Keratinocyte (primary cell): ENCODE results near the gene C16orf95. TPM values are rescaled to one million over a fixed set of nuclear protein-coding genes. Genes with fewer than 3 reads are reported as not detected.

Source experiments
- DNase-seq: peaks from one replicate; pipeline ENCODE4 v3.0.0-alpha.2; 2011; ENCODE audit warnings: low read depth, missing footprints, low spot score
- FAIRE-seq: peaks from 2 replicates; lab custom pipeline; 2011; peaks lifted over from hg19 to GRCh38; lab: Jason Lieb, UNC
- H2AFZ ChIP-seq: 2 replicates; pipeline ENCODE4 v1.6.0; 2012; ENCODE audit warnings: low read length, control low read depth, inconsistent platforms; ENCODE audit not compliant: control insufficient read depth
- H3K27ac ChIP-seq: 2 replicates; pipeline ENCODE4 v1.5.1; 2011; ENCODE audit warnings: low read length; ENCODE audit not compliant: control insufficient read depth, insufficient read depth
- H3K27me3 ChIP-seq: 3 replicates; pipeline ENCODE4 v1.6.0; 2011; ENCODE audit warnings: low read length; ENCODE audit not compliant: control insufficient read depth, insufficient read depth; ENCODE audit errors: extremely low read depth
- H3K36me3 ChIP-seq, 2 experiments: 2 replicates in 1 of 2; 3 replicates in 1 of 2; pipeline ENCODE4 v1.5.1; 2011; ENCODE audit warnings: low read length in 2 of 2, mild to moderate bottlenecking in 1 of 2; ENCODE audit not compliant: control insufficient read depth in 2 of 2, insufficient read depth in 2 of 2; ENCODE audit errors: extremely low read depth in 1 of 2
- H3K4me1 ChIP-seq: 3 replicates; pipeline ENCODE4 v1.5.1; 2011; ENCODE audit warnings: low read length; ENCODE audit not compliant: control insufficient read depth, insufficient read depth; ENCODE audit errors: extremely low read depth
- H3K4me2 ChIP-seq: 3 replicates; pipeline ENCODE4 v1.6.0; 2011; ENCODE audit warnings: low read depth, low read length; ENCODE audit not compliant: control insufficient read depth, insufficient read depth; ENCODE audit errors: extremely low read depth
- H3K4me3 ChIP-seq, 3 experiments: fragments of 200-600 bp in 1 of 3; sonication (generic) in 1 of 3; 2 replicates in 2 of 3; 3 replicates in 1 of 3; pipeline ENCODE4 v1.5.1; 2011 to 2016; ENCODE audit warnings: low read length in 3 of 3, mild to moderate bottlenecking in 3 of 3, control low read depth in 2 of 3, inconsistent platforms in 1 of 3, low read depth in 1 of 3, mixed read lengths in 1 of 3, mixed run types in 1 of 3, moderate library complexity in 1 of 3; ENCODE audit not compliant: control insufficient read depth in 2 of 3, insufficient read depth in 2 of 3; ENCODE audit errors: extremely low read depth in 1 of 3
- H3K79me2 ChIP-seq: 2 replicates; pipeline ENCODE4 v1.6.0; 2012; ENCODE audit warnings: low read length; ENCODE audit not compliant: control insufficient read depth, insufficient read depth
- H3K9ac ChIP-seq: 3 replicates; pipeline ENCODE4 v1.6.0; 2011; ENCODE audit warnings: low read length; ENCODE audit not compliant: control insufficient read depth, insufficient read depth; ENCODE audit errors: extremely low read depth
- H3K9me1 ChIP-seq: 3 replicates; pipeline ENCODE4 v1.6.0; 2011; ENCODE audit warnings: low read length; ENCODE audit not compliant: control insufficient read depth, insufficient read depth; ENCODE audit errors: extremely low read depth
- H3K9me3 ChIP-seq: 2 replicates; pipeline ENCODE4 v1.5.1; 2012; ENCODE audit warnings: low read depth, low read length; ENCODE audit not compliant: control insufficient read depth
- H4K20me1 ChIP-seq: 3 replicates; pipeline ENCODE4 v1.6.0; 2011; ENCODE audit warnings: low read length; ENCODE audit not compliant: control insufficient read depth, insufficient read depth; ENCODE audit errors: extremely low read depth
- EZH2 ChIP-seq: IDR thresholded peaks from one replicate; pipeline ENCODE4 v1.6.1; 2012; ENCODE audit warnings: inconsistent platforms, mild to moderate bottlenecking, low read length, moderate library complexity
- dilution Hi-C: fragments of 300-500 bp; cut with MboI; formaldehyde crosslinking; loops from one replicate; pipeline ENCODE4 v1.7.0; 2020; ENCODE audit warnings: low sequenced_read_pairs; ENCODE audit not compliant: extremely low pct_ligation_motif_present
- polyA plus RNA-seq, 5 experiments: library from polyadenylated mRNA; depleted of rRNA in 3 of 5; stranded (reverse) in 3 of 5; stranded (forward) in 1 of 5; unstranded in 1 of 5; fragments of >200 nt; gene quantifications; 1 replicate in 1 of 5; 2 replicates in 3 of 5; 3 replicates in 1 of 5; pipeline versions ENCODE4 v1.2.1 to v1.2.3, GENCODE V29; 2011 to 2012; ENCODE audit warnings: missing spikeins in 2 of 5, low read depth in 1 of 5, low replicate concordance in 1 of 5
- TF ChIP-seq, protein P1 (sequence below), 3 experiments: IDR thresholded peaks in 1 of 3; conservative IDR thresholded peaks in 1 of 3; optimal IDR thresholded peaks in 1 of 3; 2 replicates in 2 of 3; 3 replicates in 1 of 3; pipeline versions ENCODE3 to v1.5.1; 2011; ENCODE audit warnings: low read length in 3 of 3, mild to moderate bottlenecking in 3 of 3, moderate library complexity in 2 of 3, control low read depth in 1 of 3, inconsistent platforms in 1 of 3; ENCODE audit not compliant: insufficient read depth in 2 of 3; ENCODE audit errors: extremely low read depth in 1 of 3

Gene C16orf95
- polyA plus RNA-seq, 1 donor (not counting 4 experiments of a cell fraction or from before 2014, with no cell fraction given) = 1.5 TPM

DNA sequence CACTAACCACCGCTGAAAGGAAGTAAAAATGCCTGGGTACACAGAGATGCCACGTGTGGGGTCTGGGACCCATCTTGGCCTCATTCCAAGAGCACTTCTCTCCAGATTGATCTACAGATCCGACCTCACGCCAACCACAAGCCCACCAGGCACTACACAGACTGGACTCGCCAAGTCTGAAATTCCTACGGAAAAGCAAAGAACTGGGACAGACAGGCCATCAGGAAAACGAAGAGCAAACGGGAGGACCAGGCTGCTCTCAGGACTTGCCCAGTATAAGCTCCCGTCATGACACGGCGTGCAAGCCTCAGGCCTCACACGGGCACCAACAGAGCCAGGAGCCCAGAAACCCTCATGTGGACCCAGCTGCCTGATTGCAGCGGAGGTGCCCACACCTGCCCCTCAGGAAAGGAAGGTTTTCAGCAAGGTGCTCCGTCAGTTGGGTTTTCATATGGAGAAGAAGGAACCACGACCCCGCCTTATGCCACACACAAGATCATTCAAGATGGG is 20.1 kb upstream of the C16orf95 start:
- H3K36me3 ChIP-seq = peaks cover 15 to 31% of the 10 kb centered on the region in 2 experiments
- no peak overlapping the region for H3K4me3 ChIP-seq
- H3K4me2 ChIP-seq = no peak overlapping the region
- no peak for FAIRE-seq
- no peak for DNase-seq
- dilution Hi-C loops = no loop called here
- H3K27ac ChIP-seq = no peak overlapping the region
- no peaks in the 10 kb centered on the region for H4K20me1 ChIP-seq
- no peaks in the 10 kb centered on the region for H3K9me1 ChIP-seq
- no peaks in the 10 kb centered on the region for H3K4me1 ChIP-seq
- no peaks in the 10 kb centered on the region for H3K9me3 ChIP-seq
- no peaks in the 10 kb centered on the region for H3K79me2 ChIP-seq
- no peak for TF ChIP-seq EZH2
- TF ChIP-seq, protein P1, sequence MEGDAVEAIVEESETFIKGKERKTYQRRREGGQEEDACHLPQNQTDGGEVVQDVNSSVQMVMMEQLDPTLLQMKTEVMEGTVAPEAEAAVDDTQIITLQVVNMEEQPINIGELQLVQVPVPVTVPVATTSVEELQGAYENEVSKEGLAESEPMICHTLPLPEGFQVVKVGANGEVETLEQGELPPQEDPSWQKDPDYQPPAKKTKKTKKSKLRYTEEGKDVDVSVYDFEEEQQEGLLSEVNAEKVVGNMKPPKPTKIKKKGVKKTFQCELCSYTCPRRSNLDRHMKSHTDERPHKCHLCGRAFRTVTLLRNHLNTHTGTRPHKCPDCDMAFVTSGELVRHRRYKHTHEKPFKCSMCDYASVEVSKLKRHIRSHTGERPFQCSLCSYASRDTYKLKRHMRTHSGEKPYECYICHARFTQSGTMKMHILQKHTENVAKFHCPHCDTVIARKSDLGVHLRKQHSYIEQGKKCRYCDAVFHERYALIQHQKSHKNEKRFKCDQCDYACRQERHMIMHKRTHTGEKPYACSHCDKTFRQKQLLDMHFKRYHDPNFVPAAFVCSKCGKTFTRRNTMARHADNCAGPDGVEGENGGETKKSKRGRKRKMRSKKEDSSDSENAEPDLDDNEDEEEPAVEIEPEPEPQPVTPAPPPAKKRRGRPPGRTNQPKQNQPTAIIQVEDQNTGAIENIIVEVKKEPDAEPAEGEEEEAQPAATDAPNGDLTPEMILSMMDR (optimal IDR thresholded peaks at IDR 0.05 in 1 of 3, IDR thresholded peaks at IDR 0.05 in 1 of 3, conservative IDR thresholded peaks at IDR 0.05 in 1 of 3; ENCODE audit: extremely low read depth in 1 of 3, insufficient read depth in 2 of 3, low read length in 3 of 3) = no peak
- H2AFZ ChIP-seq = no peak overlapping the region
- H3K9ac ChIP-seq = no peak overlapping the region
- no peaks in the 10 kb centered on the region for H3K27me3 ChIP-seq

DNA sequence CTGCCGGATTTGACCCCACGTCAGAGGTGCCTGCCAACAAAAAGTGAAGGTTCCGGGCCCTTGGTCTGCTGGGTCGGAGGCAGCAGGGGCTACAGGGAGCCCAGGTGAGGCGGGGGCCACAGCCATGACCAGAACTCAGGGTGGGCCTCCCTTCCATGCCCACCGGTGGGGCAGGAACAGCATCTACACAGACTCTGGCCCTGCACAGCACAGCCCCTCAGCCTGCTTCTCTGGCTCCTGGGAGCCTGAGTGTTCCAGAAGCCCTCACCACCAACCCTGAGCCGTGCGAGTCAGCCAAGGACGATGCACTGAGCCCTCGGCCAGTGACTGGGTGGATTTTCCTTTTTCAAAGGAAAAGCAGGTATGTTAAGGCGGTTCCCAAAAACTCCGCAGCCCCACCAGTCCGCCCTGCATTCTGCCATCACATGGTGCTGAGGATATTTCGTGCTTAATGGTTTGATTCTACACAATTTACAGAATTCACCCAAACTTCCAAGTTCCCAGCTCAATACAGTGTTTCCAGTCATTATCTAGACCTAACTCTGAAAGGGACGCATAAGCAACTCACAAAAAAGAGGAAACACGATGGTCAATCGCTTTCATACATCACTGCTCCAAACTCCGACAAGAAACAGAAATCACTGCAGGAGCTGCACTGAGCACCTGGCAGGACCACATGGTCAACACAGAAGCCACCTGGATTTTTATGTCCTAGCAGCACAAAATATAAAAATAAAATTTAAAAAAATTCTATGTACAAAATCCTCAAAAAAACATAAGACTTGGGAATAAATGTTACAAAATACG is 19.4 kb upstream of the C16orf95 start:
- Histone ChIP-seq H3K4me3 (no peak overlapping the region), H3K36me3 (peaks cover 18 to 29% of the 10 kb centered on the region in 2 experiments), H2AFZ (no peak overlapping the region), H3K9me1 (no peaks in the 10 kb centered on the region), H3K27me3 (no peaks in the 10 kb centered on the region), H3K4me1 (no peaks in the 10 kb centered on the region), H3K4me2 (no peak overlapping the region), H4K20me1 (no peaks in the 10 kb centered on the region), H3K9me3 (no peaks in the 10 kb centered on the region), H3K9ac (no peak overlapping the region), H3K27ac (no peak overlapping the region), H3K79me2 (no peaks in the 10 kb centered on the region)
- FAIRE-seq = no peak
- TF ChIP-seq, protein P1 (optimal IDR thresholded peaks at IDR 0.05 in 1 of 3, IDR thresholded peaks at IDR 0.05 in 1 of 3, conservative IDR thresholded peaks at IDR 0.05 in 1 of 3; ENCODE audit: extremely low read depth in 1 of 3, insufficient read depth in 2 of 3, low read length in 3 of 3) = no peak
- TF ChIP-seq EZH2 = no peak
- dilution Hi-C loops = no loop called here
- DNase-seq = no peak
